IPS-18a (cell line): ENCODE data around the gene CDC42BPG.

Experiments
- H3K27ac ChIP-seq: one replicate; pipeline ENCODE4 v1.5.1; 2013; ENCODE audit warnings: low read length
- H3K27me3 ChIP-seq: one replicate; pipeline ENCODE4 v1.6.1; 2013; ENCODE audit warnings: mild to moderate bottlenecking, low read length; ENCODE audit not compliant: control insufficient read depth, insufficient read depth
- H3K36me3 ChIP-seq: one replicate; pipeline ENCODE4 v1.6.1; 2013; ENCODE audit warnings: low read depth, low read length; ENCODE audit not compliant: control insufficient read depth
- H3K4me1 ChIP-seq: one replicate; pipeline ENCODE4 v1.6.1; 2013; ENCODE audit warnings: low read depth, low read length; ENCODE audit not compliant: control insufficient read depth
- H3K4me3 ChIP-seq: one replicate; pipeline ENCODE4 v1.5.1; 2013; ENCODE audit warnings: low read length
- H3K9ac ChIP-seq: one replicate; pipeline ENCODE4 v1.6.1; 2013; ENCODE audit warnings: mild to moderate bottlenecking, low read length, moderate library complexity
- H3K9me3 ChIP-seq: one replicate; pipeline ENCODE4 v1.6.1; 2013; ENCODE audit warnings: low read depth, low read length; ENCODE audit not compliant: control insufficient read depth

CDC42BPG gene

GRCh38 chr11:64802370-64803157 is 41.9 kb downstream of the CDC42BPG start:
- Histone ChIP-seq H3K9ac (no peak overlapping the region), H3K4me3 (peak overlapping the region; percentile 54), H3K27ac (no peak overlapping the region), H3K9me3 (no peaks in the 10 kb centered on the region), H3K36me3 (peaks cover 5% of the 10 kb centered on the region), H3K4me1 (peaks cover 7% of the 10 kb centered on the region), H3K27me3 (no peaks in the 10 kb centered on the region)

GRCh38 chr11:64801561-64802369 is 42.7 kb downstream of the CDC42BPG start:
- H3K27ac ChIP-seq, result no peak overlapping the region
- H3K9me3 ChIP-seq, result no peaks in the 10 kb centered on the region
- H3K36me3 ChIP-seq, result peaks cover 5% of the 10 kb centered on the region
- H3K9ac ChIP-seq, result no peak overlapping the region
- no peaks in the 10 kb centered on the region for H3K27me3 ChIP-seq
- peaks cover 7% of the 10 kb centered on the region for H3K4me1 ChIP-seq
- H3K4me3 ChIP-seq, result no peak overlapping the region

GRCh38 chr11:64801158-64801464 is 43.3 kb downstream of the CDC42BPG start:
- H3K9me3 ChIP-seq, result no peaks in the 10 kb centered on the region
- no peak overlapping the region for H3K4me3 ChIP-seq
- H3K9ac ChIP-seq, result no peak overlapping the region
- H3K27me3 ChIP-seq, result no peaks in the 10 kb centered on the region
- H3K36me3 ChIP-seq, result peaks cover 7% of the 10 kb centered on the region
- peaks cover 7% of the 10 kb centered on the region for H3K4me1 ChIP-seq
- no peak overlapping the region for H3K27ac ChIP-seq

GRCh38 chr11:64800303-64801157 is 43.9 kb downstream of the CDC42BPG start:
- Histone ChIP-seq H3K27me3 (no peaks in the 10 kb centered on the region), H3K4me1 (peaks cover 7% of the 10 kb centered on the region), H3K9me3 (no peaks in the 10 kb centered on the region), H3K9ac (no peak overlapping the region), H3K4me3 (no peak overlapping the region), H3K27ac (no peak overlapping the region), H3K36me3 (peaks cover 4% of the 10 kb centered on the region)

- Histone ChIP-seq H3K9me3 (no peaks in the 10 kb centered on the region), H3K27me3 (no peaks in the 10 kb centered on the region), H3K9ac (no peak overlapping the region), H3K4me1 (peaks cover 7% of the 10 kb centered on the region), H3K4me3 (no peak overlapping the region), H3K27ac (no peak overlapping the region), H3K36me3 (peaks cover 4% of the 10 kb centered on the region)
Observed at GRCh38 chr11:64799623-64800302, 44.7 kb downstream of the CDC42BPG start.

GRCh38 chr11:64799256-64799622 is 45.2 kb downstream of the CDC42BPG start:
- H3K36me3 ChIP-seq, result peaks cover 4% of the 10 kb centered on the region
- H3K9ac ChIP-seq, result no peak overlapping the region
- H3K4me1 ChIP-seq, result peaks cover 5% of the 10 kb centered on the region
- no peaks in the 10 kb centered on the region for H3K27me3 ChIP-seq
- no peaks in the 10 kb centered on the region for H3K9me3 ChIP-seq
- H3K4me3 ChIP-seq, result no peak overlapping the region
- H3K27ac ChIP-seq, result no peak overlapping the region

GRCh38 chr11:64796757-64797541 is 47.5 kb downstream of the CDC42BPG start:
- peaks cover 4% of the 10 kb centered on the region for H3K36me3 ChIP-seq
- H3K27me3 ChIP-seq, result no peaks in the 10 kb centered on the region
- no peak overlapping the region for H3K27ac ChIP-seq
- H3K9ac ChIP-seq, result no peak overlapping the region
- no peaks in the 10 kb centered on the region for H3K9me3 ChIP-seq
- H3K4me1 ChIP-seq, result no peaks in the 10 kb centered on the region
- H3K4me3 ChIP-seq, result no peak overlapping the region

GRCh38 chr11:64796047-64796756 is 48.3 kb downstream of the CDC42BPG start:
- no peaks in the 10 kb centered on the region for H3K4me1 ChIP-seq
- H3K9me3 ChIP-seq, result no peaks in the 10 kb centered on the region
- H3K27me3 ChIP-seq, result no peaks in the 10 kb centered on the region
- H3K36me3 ChIP-seq, result peaks cover 4% of the 10 kb centered on the region
- no peak overlapping the region for H3K9ac ChIP-seq
- no peak overlapping the region for H3K27ac ChIP-seq
- H3K4me3 ChIP-seq, result no peak overlapping the region

GRCh38 chr11:64794526-64794925 is 49.9 kb downstream of the CDC42BPG start:
- no peaks in the 10 kb centered on the region for H3K4me1 ChIP-seq
- H3K36me3 ChIP-seq, result peaks cover 4% of the 10 kb centered on the region
- no peaks in the 10 kb centered on the region for H3K9me3 ChIP-seq
- no peak overlapping the region for H3K4me3 ChIP-seq
- no peak overlapping the region for H3K9ac ChIP-seq
- H3K27me3 ChIP-seq, result no peaks in the 10 kb centered on the region
- no peak overlapping the region for H3K27ac ChIP-seq
